HL-60/S4 treated with phorbol 12-myristate 13-acetate at 8.2 ng/mL for 4 days and 3 days (cell line): ENCODE measurements around the gene MYCN.
"Not testable (repeated sequence)": the region's sequence is repeated elsewhere in the genome, so short reads cannot be mapped to it uniquely, and the experiment has no call there.

Experiments
- in situ Hi-C: fragments of 300-500 bp; cut with MboI; formaldehyde crosslinking; loops from 2 replicates; pipeline ENCODE4 v1.15.0; 2022; ENCODE audit warnings: low sequenced_read_pairs

MYCN gene

DNA sequence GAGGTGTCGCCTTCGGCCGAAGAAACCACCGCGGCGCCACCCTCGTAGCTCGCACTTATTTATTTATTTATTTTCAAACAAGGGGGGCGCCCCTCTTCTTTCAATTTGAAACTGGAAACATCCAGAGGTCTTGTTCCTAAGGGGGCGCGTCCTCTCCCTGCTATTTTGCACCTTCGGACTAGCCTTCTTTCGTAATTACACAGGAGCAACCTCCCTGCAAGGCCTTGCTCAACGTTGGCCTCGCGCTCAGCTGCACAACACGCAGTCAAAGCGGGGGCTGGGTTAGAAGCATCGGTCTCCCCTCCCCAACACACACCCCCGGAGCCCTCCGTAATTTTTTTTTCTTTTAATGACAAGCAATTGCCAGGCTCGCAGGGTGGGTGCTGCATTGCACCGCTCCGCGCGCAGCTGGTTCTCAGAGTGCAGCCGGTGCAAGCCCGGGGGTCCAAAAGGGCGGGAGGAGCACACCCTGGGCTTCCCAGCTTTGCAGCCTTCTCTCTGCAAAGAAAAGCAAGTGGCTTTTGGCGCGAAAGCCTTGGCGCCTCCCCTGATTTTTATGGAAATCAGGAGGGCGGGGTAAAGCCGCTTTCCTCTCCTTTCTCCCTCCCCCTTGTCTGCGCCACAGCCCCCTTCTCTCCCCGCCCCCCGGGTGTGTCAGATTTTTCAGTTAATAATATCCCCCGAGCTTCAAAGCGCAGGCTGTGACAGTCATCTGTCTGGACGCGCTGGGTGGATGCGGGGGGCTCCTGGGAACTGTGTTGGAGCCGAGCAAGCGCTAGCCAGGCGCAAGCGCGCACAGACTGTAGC lies at the start of gene MYCN:
Gene MYCN (plus strand): TSS at position 697 of the 807 bp plus-strand sequence. CDS start 1,515 bp downstream, outside the sequence.
- in situ Hi-C loops = no loop called here

DNA sequence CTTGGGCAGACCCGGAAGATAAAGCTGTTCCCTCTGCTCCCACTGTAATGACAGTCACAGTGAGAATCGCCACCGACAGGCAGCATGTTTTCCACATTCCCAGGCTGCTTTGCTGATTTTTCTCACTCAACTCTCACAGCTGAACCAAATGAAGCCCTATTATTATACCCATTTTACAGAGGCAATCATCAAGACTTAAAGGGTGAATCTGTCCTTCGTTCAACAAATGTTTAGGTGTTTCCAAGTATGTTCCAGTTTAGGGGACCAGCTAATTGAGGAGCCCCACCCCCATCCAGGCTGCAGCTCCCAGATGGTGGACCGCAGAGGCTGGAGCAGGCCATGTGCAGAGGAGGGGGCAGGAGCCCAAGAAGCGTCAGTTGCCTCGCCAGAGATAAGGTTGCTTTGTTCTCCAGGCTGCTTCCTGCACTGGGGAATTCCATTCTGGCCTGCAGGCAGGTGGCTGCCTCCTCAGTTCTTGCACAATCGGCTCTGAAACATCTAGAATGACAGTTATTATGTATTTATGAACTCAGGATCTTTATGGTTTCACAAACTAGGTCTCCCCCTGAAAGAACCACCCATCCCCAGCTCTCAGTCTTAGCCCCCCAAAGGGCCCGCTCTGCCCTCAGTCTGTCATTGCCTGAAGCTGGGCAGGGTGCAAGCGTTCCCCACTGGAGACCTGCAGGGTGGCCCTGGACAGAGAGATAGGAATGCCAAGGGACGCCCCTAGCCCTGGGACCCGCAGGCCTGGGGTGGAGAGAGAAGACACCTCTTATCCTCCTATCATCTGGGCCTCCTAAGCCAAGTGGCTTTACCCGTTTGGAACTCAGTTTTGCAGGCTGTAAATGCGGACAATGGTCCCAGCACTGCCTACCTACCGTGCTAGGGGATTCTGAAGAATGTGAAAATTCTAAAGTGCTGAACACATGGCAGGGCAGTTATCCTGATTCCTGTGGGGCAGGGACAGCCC lies 49.1 kb upstream of the MYCN start:
- in situ Hi-C loops = no loop called here

DNA sequence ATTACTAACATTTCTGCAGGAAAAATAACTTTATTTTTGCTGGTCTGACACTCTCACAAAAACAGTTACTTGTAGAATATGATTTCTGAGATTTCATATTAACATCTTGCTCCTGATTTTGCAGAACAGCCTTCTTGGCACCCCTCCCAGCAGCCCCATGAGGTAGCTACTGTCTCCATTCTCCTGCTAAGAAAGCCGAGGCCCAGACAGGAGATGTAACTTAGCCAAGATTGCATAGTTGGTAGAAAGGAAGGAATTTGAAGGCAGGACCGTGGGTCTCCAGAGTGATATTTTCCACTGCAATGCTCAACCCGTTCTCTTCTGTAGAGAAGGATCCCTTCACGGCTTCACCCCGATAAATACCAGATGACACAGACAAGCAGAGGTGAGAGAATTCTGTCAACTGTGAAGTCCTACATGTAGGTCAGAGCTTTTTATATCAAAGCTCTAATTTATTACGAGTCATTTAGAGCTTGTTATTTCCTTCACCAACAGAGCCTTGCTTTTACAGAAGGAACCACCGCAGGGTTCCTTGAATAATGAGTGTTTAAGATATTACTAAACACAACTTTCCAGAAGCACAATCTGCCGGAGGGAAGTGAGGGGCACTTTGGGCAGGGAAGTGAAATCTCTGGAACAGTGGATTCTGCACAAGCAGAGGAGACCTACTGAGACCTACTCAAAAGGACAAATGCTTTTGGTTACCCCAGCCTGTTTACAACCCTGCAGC lies 48.0 kb upstream of the MYCN start:
- in situ Hi-C loops = no loop called here

DNA sequence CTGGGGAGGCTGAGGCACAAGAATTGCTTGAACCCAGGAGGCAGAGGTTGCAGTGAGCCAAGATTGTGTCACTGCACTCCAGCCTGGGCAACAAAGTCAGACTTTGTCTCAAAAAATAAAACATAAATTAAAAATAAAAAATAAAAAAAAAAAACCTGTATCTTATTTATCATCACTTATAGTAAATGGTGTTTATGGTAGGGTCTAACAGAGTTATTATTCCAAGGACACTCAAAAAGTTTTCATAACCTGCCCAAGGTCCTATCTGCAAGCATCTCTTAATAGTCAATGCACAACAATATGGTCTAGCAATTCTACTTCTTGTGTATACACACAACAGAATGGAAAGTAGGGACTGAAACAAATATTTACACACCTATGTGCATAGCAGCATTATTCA lies 47.3 kb upstream of the MYCN start:
- in situ Hi-C loops = no loop called here

DNA sequence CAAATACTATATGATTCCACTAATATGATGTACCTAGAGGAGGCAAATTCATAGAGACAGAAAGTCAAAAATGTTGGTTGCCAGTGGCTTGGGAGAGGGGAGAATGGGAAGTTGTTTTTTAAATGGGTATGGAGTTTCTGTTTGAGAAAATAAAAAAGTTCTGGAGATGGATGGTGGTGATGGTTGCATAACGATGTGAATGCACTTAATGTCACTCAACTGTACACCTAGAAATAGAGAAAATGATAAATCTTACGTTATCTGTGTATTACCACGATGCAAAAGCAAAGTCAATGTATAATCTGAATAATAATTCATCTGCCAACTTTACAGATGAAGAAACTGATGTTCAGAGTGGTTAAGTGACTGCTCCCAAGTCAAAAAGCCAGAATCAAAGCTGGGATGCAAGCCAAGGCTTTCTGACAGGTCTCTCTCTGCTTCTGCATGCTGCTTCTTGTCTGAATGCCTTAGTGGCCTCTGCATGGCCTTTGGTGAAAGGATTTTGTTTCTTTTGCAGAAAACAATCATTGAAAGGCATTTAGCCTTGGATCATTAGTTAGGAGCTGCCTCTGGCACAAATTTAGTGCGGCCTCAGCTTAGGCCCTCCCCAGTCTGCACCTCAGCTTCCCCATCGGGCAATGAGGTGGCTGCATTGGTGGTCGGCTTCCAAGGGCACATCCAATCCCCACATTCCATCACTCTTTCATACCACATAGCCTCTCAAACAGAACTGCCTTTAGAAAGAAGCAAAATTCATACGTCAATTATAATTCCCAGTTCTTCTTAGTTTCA lies 46.5 kb upstream of the MYCN start:
- in situ Hi-C loops = no loop called here

DNA sequence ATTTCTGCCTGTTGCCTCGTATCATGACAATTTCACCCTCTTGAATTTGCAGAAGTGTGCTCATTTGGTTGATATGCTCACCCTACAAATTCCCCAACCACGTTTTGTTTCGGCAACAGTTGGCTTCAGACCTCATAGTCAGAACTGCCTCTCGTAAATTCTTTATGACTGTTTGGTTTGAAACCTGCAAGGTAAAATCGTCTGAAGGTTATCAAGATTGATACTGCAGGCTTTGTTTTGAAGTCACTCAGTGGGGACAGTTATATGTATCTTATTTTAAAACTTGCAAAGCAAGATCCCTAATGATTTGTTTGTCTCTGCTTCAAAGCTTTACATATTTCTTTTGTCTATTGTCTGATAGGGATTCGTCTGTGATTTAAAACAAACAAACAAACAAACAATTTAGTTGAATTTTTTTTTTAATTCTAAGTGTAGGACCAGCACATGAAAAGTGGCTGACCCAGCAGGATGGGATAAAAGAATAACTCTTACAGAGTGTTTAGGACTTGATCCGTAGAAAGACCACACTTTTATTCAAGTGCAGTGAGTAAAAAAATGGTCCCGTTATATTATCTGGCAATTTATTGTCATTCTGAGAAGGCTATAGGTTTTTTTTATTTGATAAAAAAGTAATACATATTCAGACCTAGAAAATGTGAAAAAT lies 45.7 kb upstream of the MYCN start:
- in situ Hi-C loops = no loop called here

DNA sequence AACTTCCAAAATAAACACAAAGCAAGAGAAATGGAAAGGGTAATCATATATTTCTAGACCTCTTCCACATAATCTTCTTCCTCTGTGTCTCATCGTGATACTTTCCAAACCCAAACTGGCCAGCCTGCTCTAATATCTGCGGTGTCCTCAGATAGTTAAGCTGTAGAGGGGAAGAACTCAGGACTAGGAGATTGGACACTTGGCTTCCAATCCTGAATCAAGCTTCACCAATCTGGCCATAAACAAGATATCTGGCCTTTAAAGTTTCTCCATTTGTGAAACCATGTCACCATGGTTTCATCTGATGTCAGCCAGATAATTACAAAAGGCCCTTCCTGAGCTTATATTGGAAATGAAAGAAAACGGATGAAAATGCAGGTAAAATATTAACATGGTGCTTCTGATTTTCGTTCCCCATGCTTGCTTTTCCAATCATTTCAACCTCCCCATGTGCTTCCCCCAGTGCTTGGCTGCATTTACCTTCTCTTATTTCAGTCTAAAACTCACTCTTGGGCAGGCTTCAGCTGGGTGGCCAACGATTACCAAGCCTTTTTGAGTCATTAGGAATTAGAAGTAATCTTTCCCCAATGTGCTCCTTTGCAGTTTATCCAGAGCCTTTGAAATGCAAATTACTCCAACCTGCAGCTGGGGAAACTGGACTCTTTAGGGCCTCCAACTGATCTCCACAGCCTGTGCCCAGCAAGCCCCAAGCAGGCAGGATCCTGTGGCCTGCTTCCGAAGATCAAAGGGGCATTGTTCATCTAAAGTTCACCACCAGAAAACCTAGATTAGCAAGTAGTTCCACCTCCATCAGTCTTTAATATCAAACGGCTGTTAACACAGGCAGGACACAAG lies 44.5 kb upstream of the MYCN start:
- in situ Hi-C loops = no loop called here

DNA sequence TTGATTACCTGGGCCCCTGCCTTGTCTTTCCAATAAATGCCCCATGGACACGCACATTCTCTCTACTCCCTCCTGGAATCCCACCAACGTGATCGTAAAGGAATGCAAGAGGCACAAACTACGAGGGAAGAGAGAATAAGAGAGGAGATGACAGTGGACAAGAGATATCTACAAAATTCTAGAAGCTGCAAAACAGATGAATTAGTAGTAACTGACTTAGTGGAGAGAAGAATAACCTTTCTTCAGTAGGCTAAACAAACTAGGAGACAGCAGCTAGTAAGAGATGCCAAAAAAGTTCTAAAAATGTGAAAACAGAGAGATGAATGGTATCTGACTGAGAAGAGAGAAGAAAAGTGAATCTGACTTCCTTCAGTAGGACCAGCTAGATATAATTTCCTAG lies 43.5 kb upstream of the MYCN start:
- in situ Hi-C loops = no loop called here

DNA sequence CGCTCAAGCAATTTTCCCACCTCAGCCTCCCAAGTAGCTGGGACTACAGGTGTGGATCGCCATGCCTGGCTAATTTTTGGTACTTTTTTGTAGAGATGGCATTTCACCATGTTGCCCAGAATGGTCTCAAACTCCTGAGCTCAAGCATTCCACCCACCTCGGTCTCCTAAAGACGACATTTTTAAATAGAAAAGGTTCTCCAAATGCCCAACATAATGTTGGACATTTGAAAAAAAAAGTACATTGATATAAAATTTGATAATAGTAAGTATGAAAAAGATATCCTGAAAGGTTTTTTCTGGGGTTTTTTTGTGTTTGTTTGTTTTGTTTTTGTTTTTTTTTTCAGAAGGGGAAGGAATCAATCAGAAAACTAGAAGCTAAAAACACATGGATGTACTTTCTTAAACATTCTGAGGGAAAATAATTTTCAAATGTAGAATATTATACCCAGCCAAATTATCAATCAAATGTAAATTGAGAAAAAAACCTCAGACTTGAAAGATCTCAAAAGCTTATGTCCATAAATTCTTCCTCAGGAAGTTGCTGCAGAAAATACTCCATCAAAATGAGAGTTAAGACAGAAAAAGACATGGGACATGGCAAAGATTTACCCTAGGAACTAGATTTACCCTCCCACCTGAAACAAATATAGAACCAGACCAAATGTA lies 42.8 kb upstream of the MYCN start:
- in situ Hi-C loops = no loop called here

DNA sequence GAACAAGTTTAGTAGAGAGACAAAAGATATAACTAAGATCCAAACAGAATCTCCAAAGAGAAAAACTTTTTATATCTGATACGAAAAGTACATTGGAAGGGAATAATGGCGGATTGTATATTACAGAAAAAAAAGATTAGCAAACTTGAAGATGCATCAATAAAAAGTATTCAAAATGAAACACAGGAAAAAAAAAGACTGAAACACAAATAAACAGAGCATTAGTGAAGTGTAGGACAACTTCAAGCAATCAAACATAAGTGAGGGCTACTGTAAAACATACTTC lies 41.1 kb upstream of the MYCN start:
- in situ Hi-C loops = no loop called here

DNA sequence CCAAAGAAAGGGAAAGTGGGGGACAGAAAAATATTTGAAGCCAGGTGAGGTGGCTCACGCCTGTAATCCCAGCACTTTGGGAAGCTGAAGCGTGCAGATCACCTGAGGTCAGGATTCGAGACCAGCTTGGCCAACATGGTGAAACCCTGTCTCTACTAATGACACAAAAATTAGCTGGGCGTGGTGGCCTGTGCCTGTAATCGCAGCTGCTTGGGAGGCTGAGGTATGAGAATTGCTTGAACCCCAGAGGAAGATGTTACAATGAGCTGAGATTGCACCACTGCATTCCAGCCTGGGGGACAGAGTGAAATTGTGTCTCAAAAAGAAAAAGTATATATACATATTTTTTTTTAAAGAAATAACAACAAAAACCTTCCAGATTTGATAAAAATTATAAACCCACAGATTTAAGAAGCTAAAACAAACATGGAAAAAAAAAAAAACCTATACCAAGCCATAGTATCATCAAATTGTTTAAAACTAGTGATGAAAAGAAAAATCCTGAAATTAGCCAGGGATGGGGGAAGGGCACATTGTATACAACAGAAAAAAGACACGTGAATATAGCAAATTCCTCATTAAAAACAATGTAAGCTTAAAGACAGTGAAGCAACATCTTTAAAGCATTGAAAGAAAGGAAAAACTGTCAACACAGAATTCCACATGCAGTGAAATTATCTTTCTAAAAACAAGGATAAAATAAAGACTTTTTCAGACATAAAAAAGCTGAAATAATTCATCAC lies 40.4 kb upstream of the MYCN start:
- in situ Hi-C loops = no loop called here

DNA sequence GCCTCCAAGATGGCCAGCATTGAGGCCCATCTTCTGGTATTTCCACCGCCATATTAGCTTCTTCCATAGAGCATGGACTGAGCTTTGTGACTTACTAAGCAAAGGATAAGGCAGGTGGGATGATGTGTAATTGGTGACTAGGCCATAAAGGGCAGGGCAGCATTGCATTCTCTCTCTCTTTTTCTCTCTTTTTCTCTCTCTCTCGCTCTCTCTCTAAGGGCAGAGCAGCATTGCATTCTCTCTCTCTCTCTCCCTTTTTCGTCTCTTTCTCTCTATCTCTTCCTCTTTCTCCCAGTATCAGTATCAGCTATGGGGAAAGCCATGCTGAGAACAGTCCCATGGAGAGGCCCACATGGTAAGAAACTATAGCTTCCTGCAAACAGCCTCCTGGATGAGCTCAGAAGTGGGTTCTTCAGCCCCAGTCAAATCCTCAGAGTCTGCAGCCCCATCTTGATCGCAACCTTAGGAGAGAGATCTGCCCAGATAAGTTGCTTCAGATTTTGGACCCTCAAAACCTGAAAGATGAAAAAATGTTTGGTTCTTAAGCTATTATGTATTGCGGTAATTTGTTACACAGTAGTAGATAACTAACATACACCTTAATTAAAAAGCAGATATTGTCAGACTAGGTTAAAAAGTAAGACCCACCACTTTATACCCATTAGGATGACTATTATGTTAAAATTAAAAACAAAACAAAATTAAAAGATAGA lies 39.1 kb upstream of the MYCN start:
- in situ Hi-C loops = no loop called here

DNA sequence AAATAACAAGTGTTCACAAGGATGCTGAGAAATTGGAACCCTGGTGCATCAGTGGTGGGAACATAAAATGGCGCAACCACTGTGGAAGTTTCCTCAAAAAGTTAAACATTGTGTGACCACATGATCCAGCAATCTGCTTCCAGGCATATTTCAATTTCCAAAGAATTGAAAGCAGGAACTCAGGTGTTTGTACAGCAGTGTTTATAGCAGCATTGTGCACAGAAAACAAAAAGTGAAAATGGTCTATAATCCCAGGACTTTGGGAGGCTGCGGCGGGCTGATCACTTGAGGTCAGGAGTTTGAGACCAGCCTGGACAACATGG lies 38.6 kb upstream of the MYCN start:
- in situ Hi-C loops = no loop called here

DNA sequence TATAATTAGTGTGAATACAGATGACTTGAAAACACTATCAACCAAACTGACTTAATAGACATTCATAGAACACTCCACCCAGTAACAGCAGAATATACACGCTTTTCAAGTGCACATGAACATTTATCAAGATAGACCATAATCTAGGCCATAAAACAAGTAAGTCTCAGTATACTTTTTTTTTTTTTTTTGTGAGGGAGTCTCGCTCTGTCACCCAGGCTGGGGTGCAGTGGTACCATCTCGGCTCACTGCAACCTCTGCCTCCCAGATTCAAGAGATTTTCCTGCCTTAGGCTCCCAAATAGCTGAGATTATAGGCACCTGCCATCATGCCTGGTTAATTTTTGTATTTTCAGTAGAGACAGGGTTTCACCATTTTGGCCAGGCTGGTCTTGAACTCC lies 36.4 kb upstream of the MYCN start:
- in situ Hi-C loops = not testable (repeated sequence)

DNA sequence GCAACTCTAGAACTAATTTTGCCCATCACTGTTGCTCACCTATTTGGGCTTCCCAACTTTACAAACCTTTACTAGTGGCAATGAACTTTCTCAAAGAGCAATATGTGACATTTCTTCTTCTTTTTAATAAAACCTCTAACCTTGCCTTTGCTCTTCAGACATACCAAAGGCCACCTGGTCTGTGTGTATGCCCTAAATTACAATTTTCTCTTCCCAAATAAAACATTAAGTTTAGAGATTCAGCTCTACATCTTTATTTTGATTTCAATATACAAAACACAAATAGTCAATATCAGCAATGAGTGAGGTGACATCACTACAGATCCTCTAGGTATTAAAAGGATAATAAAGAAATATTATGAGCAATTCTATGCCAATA lies 35.1 kb upstream of the MYCN start:
- in situ Hi-C loops = no loop called here

DNA sequence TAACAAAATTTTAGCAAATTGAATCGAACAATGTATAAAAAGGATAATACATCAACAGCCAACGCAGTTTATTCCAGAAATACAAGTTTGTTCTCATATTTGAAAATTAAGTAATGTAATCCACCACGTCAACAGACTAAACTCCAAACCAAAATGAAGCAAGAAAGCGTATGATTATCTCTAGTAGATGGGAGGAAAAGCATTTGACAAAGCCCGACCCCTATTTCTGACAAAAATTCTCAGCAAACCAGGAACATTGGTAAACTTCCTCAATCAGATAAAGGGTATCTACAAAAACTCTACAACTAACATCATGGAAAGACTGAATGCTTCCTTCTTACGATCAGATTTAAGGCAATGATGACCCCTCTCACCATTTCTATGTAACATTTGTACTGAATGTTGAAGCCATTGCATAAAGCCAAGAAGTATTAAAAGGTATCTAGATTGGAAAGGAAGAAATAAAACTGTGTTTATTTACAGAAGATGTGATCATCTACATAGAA lies 34.3 kb upstream of the MYCN start:
- in situ Hi-C loops = no loop called here

DNA sequence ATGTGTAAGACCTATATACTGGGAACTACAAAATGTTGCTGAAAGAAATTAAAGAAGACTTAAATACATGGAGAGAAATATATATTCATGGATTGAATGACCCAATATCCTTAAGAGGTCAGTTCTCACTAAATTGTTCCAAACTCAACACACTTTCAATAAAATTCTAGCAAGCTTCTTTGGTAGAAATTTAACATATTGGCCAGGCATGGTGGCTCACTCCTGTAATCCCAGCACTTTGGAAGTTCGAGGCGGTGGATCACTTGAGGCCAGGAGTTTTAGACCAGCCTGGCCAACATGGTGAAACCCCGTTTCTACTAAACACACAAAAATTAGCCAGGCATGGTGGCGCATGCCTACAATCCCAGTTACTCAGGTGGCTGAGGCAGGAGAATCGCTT lies 33.6 kb upstream of the MYCN start:
- in situ Hi-C loops = no loop called here
